ENCODE data around the gene CEBPB.

Gene CEBPB

DNA sequence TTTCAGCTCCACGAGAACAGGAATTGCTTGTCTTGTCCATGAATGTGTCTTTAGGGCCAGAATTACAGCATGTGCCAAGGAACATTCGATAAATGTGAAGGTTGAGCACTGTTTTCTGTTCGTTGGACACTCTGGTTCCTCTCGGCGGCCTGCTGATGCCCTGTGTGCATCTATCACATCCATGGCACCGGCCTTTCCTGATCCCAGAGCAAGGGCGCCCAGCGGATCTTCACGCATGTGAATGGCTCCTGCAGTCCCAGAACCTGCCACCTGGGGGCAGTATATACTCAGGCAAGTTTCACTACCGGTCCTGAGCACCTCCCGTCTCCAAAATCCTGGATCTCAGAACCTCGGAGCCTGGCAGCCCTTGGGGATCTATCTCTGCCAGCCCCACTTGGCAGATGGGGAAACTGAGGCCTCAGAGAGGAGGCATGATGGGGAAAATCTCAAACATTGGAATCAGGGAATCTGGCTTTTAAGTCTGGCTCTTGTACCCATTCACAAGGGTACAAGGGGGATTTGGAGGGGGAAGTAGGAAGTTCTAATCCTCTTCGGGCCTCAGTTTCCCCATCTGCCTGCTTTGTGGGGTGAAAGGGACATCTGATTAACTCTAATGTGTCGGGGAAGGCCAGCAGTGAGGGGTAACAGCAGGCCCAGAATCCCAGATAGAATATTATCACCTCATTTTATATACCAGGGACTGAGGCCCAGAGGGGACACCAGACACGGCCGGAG is 4.3 kb upstream of the CEBPB start:
- TF ChIP-seq, protein P1, sequence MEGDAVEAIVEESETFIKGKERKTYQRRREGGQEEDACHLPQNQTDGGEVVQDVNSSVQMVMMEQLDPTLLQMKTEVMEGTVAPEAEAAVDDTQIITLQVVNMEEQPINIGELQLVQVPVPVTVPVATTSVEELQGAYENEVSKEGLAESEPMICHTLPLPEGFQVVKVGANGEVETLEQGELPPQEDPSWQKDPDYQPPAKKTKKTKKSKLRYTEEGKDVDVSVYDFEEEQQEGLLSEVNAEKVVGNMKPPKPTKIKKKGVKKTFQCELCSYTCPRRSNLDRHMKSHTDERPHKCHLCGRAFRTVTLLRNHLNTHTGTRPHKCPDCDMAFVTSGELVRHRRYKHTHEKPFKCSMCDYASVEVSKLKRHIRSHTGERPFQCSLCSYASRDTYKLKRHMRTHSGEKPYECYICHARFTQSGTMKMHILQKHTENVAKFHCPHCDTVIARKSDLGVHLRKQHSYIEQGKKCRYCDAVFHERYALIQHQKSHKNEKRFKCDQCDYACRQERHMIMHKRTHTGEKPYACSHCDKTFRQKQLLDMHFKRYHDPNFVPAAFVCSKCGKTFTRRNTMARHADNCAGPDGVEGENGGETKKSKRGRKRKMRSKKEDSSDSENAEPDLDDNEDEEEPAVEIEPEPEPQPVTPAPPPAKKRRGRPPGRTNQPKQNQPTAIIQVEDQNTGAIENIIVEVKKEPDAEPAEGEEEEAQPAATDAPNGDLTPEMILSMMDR (conservative IDR thresholded peaks at IDR 0.05; ENCODE audit: low read length) = peak; percentile 95
- H3K4me3 ChIP-seq (ENCODE audit: low read length) = no peak overlapping the region
- DNase-seq (ENCODE audit: low read depth) = peak; percentile 75

DNA sequence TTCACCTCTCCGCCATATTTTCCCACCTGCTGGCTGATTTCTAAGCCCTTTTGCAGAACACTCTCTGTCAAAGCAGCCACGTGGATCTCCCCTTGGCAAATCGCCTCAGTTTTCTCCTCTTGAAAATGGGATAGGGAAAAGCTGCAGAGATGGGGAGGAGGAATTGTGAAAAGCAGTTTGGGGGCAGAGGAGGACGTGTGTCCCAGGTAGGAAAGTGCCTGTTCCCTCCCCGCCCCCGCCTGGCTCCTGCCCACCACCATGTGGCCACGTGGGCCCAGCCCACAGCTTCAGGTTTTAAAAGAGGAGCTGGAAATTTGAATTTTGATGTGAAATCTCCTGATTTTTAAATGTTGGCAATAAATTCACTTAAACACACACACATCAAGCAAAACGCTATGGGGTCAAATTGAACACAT is 3.6 kb upstream of the CEBPB start:
- TF ChIP-seq, protein P1 (conservative IDR thresholded peaks at IDR 0.05; ENCODE audit: low read length) = no peak

DNA sequence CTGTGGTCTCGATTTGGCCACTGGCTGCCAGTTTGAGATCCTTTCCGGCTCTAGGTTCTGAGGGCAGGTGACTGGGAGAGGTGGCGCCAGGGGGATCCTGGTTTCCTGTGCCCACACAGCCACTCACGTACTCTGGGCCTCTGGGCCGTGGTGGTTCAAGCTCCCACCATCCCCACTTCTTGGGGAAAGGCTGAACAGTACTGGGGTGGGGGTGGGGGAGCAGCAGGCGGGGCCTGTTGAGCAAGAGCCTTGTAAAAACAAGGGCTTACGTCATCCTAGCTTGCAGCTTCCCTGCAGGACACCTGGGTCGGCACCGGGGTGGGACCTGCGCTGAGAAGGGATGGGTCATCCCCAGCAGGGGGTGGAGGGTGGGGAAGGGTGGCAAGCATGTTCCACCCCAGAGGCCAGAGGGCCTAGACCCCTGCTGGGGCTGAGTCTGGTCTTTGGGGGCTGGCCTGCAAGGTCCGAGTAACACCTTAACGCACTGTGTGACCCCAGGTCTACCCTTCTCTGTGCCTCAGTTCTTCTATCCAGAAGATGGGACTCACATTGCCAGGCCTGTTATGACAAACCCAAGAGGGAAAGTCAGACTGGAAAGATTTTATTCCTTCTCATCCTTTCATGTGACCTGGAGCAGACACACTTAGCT is 3.1 kb upstream of the CEBPB start:
- peak; percentile 44 for DNase-seq (ENCODE audit: low read depth)
- H3K4me3 ChIP-seq (ENCODE audit: low read length) = no peak overlapping the region
- TF ChIP-seq, protein P1 (conservative IDR thresholded peaks at IDR 0.05; ENCODE audit: low read length) = no peak

More for the DNA sequence above, 3.6 kb upstream of the CEBPB start:
- no peak overlapping the region for H3K4me3 ChIP-seq (ENCODE audit: low read length)
- DNase-seq (ENCODE audit: low read depth) = no peak

DNA sequence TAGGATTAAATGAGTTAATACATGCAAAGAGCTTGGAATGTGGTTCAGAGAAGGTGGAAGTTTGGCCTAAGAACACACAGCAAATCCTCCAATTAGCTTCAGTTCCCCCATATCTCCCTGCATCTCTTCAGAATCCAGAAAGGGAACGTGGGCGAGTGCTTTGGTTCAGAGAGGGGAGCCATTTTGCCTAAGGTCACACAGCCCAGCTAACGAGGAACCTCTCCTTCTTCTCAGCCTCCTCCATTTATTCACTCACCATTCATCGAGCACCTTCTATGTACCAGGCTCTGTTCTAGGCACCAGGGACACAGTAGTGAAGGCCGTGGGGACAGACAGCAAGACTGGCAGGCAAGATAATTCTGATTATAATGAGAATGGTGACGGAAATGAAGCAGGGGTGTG is 2.3 kb upstream of the CEBPB start:
- TF ChIP-seq, protein P1 (conservative IDR thresholded peaks at IDR 0.05; ENCODE audit: low read length) = no peak
- no peak overlapping the region for H3K4me3 ChIP-seq (ENCODE audit: low read length)
- no peak for DNase-seq (ENCODE audit: low read depth)

DNA sequence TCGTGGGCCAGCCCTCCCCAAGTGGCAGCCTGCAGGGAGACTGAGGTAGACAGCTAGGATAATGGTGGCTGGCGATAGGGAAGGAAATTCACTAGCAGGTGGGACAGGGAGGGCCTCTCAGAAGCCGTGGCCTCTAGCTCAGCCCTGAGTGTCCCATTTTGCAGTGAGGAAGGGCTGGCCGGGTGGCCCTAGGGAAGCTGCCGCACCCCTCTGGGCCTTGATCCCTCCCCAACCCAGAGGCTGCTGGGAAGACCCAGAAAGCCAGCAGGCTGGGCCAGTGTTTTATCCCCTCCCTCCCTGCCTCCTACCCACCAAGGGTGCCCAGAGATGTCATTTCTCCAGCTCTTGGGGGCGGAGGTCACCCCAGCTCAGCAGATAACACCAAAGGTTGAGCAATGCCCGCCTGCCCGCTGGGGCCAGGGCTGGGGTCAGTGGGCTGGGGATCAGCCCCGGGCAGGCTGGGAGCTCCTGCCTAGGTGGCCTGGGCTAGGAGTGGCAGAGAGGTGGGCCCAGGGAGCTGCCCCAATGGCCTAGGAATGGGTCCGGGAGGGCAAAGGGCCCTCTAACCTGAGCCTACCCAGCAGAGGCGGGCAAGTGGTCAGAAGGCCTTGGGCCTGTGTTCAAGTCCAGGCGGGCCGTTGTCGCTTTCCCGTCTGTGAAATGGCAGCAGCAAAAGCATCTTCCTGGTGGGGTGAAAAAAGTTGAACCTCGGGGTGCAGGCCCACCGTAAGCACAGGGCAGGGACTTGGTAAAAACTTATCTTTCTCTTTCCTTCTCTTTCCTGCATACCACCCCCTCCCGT is 1.6 kb upstream of the CEBPB start:
- H3K4me3 ChIP-seq (ENCODE audit: low read length) = no peak overlapping the region
- TF ChIP-seq, protein P1 (conservative IDR thresholded peaks at IDR 0.05; ENCODE audit: low read length) = no peak
- no peak for DNase-seq (ENCODE audit: low read depth)

DNA sequence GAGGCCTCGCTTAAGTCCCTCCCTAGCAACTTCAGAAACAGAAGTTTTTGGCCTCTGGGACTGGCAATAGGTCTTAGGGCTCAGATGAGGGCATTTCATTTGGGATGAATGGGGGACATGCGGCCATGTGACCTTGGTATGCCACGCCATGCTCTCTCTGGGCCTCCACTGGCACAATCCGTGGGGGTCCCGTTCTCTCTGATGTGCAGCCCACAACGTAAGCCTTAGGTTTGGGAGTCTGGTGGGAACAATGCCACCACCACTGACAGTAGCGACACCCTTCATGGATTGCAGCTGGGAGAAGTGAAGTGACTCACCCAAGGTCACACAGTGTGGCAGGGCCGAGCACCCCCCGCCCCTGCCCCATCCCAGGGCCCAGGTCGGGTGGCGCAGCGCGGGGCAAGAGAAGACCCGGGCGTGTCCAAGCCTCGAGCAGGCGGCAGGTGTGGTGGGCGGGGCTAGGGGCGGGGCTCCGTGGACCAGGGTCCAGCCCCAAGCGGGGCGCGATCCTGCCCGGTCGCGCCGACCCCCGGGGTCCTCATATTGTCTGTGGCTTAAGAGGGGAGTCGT is 864 bp upstream of the CEBPB start:
- no peak for DNase-seq (ENCODE audit: low read depth)
- H3K4me3 ChIP-seq (ENCODE audit: low read length) = no peak overlapping the region
- TF ChIP-seq, protein P1 (conservative IDR thresholded peaks at IDR 0.05; ENCODE audit: low read length) = no peak
